Activated CD8-positive, alpha-beta memory T cell treated with anti-CD3 and anti-CD28 coated beads for 24 hours (primary cell): ENCODE measurements around the gene NAMPT.
"Not testable (repeated sequence)": the region's sequence is repeated elsewhere in the genome, so short reads cannot be mapped to it uniquely, and the experiment has no call there.

Experiments used
- DNase-seq: peaks from one replicate; pipeline ENCODE4 v3.0.0-alpha.2; 2020

Gene NAMPT

GRCh38 chr7:106298631-106299030, 13.8 kb upstream of the NAMPT start:
- not testable (repeated sequence) for DNase-seq

- not testable (repeated sequence) for DNase-seq
These were observed 13.4 kb upstream of the NAMPT start for GRCh38 chr7:106298155-106298554.

GRCh38 chr7:106294334-106294733, 9.6 kb upstream of the NAMPT start:
- no peak for DNase-seq

DNA sequence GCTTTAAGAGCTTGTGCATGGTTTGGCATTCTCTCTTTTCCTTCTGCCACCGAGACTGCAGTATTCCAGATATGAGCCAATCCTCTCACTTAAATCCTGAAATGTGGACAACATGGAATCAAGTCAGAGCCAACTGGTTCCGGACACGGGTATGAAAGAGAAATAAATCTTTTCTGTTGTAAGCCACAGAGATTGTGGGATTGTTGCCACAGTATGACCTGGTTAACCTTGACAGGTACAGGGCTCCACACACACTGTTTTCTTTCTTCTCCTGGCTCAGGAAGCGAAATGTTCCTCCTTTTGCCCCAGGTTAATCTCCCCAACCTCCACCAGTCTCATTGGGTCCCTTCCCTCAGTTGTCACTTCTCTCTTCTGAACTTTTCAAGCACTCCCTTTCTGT, 6.5 kb upstream of the NAMPT start:
- DNase-seq = no peak

DNA sequence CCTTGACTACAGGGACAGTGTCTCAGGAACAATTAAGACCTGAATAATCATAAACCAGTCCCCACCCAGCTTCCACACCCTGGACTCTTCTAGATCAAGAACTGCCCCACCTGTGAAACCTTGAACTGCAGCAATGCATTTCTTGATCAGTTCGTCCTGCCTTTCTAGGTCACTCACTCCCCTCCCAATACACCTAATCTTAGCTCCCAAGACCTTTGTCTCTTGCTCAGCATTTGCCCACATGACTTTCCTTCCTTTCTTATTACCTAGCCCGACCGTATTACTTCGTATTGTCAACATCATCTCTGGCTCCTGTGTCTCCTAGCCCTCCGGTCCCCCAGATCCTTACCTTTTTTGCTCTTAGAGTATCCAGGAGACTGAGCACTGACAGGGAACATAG, 5.5 kb upstream of the NAMPT start:
- DNase-seq = no peak

GRCh38 chr7:106289848-106290247, 5.1 kb upstream of the NAMPT start:
- no peak for DNase-seq

DNA sequence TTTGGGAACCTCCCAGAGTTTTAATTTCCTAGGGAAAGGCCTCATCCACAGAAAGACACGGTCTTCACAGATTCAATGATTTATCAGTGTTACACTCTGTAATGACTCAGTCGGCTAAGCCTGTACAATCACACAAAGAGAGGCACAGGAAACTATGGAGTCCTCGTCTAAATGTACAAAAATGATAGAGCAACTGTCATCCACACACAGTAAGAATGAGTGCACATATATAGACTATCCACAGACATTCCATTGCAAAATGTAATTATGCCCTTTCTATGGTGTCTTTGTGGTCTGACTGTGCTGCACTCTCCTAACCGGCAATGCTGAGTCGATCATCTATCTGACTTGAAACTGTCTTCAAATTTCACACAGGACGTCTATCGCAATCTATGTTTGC, 3.5 kb upstream of the NAMPT start:
- no peak for DNase-seq

- DNase-seq = no peak
These were observed 3.0 kb upstream of the NAMPT start for GRCh38 chr7:106287786-106288185.

- no peak for DNase-seq
These were observed 1.2 kb upstream of the NAMPT start for GRCh38 chr7:106285855-106286492.

GRCh38 chr7:106285051-106285854, 470 bp upstream of the NAMPT start:
- DNase-seq = peak; percentile 99

- peak; percentile 81 for DNase-seq
These were observed 711 bp downstream of the NAMPT start for GRCh38 chr7:106283831-106284713.

DNA sequence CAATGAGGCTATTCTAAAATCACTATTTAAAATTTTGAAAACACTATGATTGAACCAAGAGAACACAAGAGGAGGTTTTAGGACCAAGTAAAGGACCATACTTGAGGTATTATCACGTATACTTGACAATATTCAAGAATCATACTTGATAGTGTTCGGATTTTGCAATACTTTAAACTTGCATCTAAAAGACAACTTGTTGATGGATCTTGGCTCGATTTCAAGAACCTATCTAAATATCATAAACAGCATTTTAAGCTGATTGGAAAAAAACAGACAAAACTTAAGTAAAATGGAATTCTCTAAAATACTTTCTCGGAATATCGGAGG, 1.3 kb downstream of the NAMPT start:
- no peak for DNase-seq

DNA sequence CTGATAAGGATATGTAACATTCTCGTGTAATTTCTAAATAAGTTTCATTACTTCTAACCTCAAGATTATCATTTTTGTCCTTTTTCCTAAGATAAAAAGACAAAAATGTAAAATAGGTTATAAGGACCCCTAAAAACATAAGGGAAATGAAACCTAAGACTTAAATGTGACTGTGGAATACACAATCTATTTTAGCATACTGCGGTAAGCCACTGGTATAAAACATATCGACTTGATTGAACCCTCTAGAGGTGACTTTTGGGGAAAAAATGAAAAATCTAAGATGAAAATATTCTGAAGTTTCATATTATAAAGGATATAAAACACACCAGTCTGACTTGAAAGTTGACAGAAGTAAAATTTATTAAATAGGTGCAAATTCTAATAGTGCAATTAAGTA, 1.9 kb downstream of the NAMPT start:
- DNase-seq = no peak

DNA sequence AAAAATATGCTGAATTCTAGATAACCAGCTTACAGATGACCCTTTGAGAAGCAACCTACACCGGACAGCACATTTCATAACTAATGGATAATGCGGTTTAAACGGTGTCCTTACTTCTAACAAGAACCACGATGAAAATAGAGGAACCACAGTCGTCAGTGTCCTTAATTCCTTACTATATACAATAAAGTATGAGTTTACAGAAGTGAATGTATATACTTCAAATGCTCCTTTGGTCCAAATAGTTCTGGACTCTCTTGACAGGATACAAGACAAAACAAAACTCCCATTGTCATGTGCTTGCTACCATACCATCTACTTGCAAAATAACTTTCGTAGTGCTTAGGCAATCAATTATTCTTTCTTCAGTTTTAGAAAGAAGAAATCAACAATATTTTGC, 2.4 kb downstream of the NAMPT start:
- DNase-seq = no peak

- no peak for DNase-seq
These were observed 3.0 kb downstream of the NAMPT start for GRCh38 chr7:106281585-106282318.

DNA sequence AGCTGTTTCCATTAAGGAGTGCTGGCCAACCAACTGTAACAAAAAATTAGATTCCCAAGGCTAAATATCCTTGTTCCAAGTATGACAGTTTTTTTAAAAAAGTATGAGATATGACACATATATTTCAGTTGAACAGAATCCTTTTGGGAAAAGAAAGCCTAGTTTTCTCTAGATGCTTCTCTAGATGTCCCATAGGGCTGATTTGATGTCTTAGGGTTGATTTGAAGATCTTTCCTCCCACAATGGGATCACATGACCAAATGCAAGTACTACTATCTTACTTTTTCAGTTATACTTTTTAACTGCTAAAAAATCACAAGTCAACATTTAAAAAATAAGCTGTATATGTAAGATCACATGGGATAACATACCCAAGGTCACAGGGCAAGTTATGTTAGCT, 3.7 kb downstream of the NAMPT start:
- no peak for DNase-seq

- no peak for DNase-seq
These were observed 5.2 kb downstream of the NAMPT start for GRCh38 chr7:106279425-106280197.

DNA sequence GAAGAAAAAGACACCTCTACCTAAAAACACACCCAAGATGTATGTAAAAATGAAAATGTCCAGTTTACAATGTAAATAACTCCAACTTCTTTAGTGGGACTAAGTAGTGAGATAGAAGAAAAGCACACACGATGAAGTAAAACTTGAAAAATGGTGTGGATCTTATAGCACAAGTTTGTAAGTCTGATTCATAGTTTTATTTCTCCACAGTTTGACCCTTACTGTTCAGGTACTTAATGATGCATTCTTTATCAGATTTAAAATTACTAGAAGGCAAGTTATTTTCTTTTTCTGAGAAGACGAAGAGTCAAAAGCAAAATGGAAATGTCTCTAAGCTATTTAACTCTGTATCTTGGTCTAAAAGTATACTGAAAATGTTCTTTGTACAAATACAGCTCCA, 6.1 kb downstream of the NAMPT start:
- DNase-seq = no peak

GRCh38 chr7:106277976-106278375, 6.8 kb downstream of the NAMPT start:
- DNase-seq = no peak

DNA sequence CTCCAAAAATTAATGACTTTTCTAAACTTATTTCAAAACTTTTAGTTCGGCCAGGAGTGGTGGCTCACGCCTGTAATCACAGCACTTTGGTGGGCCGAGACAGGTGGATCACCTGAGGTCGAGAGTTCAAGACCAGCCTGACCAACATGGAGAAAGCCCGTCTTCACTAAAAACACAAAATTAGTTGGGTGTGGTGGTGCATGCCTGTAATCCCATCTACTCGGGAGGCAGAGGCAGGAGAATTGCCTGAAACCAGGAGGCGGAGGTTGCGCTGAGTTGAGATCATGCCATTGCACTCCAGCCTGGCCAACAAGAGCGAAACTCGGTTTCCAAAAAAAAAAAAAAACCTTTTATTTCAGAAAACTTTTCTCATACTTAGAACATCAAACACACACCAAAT, 8.3 kb downstream of the NAMPT start:
- DNase-seq = no peak

DNA sequence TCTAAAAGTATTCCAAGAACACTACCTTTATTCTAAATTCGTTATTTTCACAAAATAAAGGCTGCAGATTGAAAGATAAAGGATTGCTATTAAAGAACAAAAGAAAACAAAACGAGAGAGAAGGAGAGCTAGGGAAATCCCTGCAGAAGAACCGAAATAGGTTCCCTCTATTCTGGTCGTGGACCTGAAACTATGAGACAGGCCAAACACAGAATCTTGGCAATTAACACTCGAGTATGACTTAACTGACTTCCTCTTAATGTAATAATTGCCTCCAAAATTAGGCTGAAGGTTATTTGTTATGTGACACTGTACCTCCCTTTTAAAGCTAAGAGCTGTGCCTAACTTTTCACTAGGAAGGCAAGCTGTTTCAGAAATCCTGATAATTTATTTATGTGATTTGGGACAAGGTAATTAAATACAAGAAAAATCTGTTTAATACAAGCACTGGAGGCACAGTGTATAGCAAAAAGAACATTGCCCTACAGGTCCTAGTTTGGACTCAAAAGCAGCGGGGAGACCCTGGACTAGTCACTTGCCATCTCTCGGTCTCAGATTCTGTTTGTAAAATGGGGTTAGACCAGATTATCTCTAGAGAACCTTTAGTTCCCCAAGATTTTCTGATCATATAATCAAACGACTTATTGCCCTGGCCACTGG, 11.6 kb downstream of the NAMPT start:
- no peak for DNase-seq
